H9 (cell line): ENCODE results near the gene POLR2L. TPM values are rescaled to one million over a fixed set of nuclear protein-coding genes. Genes with fewer than 3 reads are reported as not detected.

ENCODE experiments used
- DNase-seq: peaks from one replicate; pipeline ENCODE4 v3.0.0-alpha.2; 2017
- H2AFZ ChIP-seq: one replicate; pipeline ENCODE4 v1.6.1; 2013; ENCODE audit warnings: mild to moderate bottlenecking, low read length, control low read depth, moderate library complexity
- H2AK5ac ChIP-seq: 2 replicates; pipeline ENCODE4 v1.6.1; 2013; ENCODE audit warnings: low read length, control low read depth, mixed read lengths; ENCODE audit not compliant: insufficient read length
- H2BK120ac ChIP-seq: one replicate; pipeline ENCODE4 v1.6.1; 2013; ENCODE audit warnings: low read depth, mild to moderate bottlenecking, low read length, control low read depth, inconsistent platforms; ENCODE audit not compliant: poor library complexity, severe bottlenecking
- H2BK12ac ChIP-seq: 2 replicates; pipeline ENCODE4 v1.6.1; 2013; ENCODE audit warnings: low read length, control low read depth, mixed read lengths, low read depth; ENCODE audit not compliant: insufficient read length
- H2BK15ac ChIP-seq: 2 replicates; pipeline ENCODE4 v1.6.1; 2013; ENCODE audit warnings: low read depth, low read length, control low read depth
- H2BK20ac ChIP-seq: one replicate; pipeline ENCODE4 v1.6.1; 2013; ENCODE audit warnings: low read depth, mild to moderate bottlenecking, low read length, control low read depth, inconsistent platforms; ENCODE audit not compliant: poor library complexity, severe bottlenecking
- H2BK5ac ChIP-seq: 2 replicates; pipeline ENCODE4 v1.6.1; 2013; ENCODE audit warnings: low read length, control low read depth, mixed read lengths; ENCODE audit not compliant: insufficient read length
- H3K14ac ChIP-seq: 2 replicates; pipeline ENCODE4 v1.6.1; 2013; ENCODE audit warnings: low read length, control low read depth; ENCODE audit not compliant: insufficient read depth
- H3K18ac ChIP-seq: 2 replicates; pipeline ENCODE4 v1.6.1; 2013; ENCODE audit warnings: low read depth, mild to moderate bottlenecking, mixed read lengths, low read length, control low read depth; ENCODE audit not compliant: insufficient read length
- H3K23ac ChIP-seq: 2 replicates; pipeline ENCODE4 v1.6.1; 2013; ENCODE audit warnings: low read length, control low read depth, mixed read lengths, low read depth; ENCODE audit not compliant: insufficient read length
- H3K23me2 ChIP-seq: 2 replicates; pipeline ENCODE4 v1.6.1; 2013; ENCODE audit warnings: low read depth, mild to moderate bottlenecking, mixed read lengths, low read length, control low read depth; ENCODE audit not compliant: insufficient read length, poor library complexity, severe bottlenecking
- H3K27ac ChIP-seq: 2 replicates; pipeline ENCODE4 v1.5.1; 2013; ENCODE audit warnings: low read length, control low read depth, mixed read lengths, low read depth; ENCODE audit not compliant: insufficient read length
- H3K27me3 ChIP-seq: 2 replicates; pipeline ENCODE4 v1.6.1; 2013; ENCODE audit warnings: low read length, control low read depth, inconsistent platforms; ENCODE audit not compliant: insufficient read depth
- H3K4ac ChIP-seq: 2 replicates; pipeline ENCODE4 v1.6.1; 2013; ENCODE audit warnings: low read depth, mild to moderate bottlenecking, control low read depth, inconsistent platforms, low read length, moderate library complexity
- H3K4me1 ChIP-seq: 2 replicates; pipeline ENCODE4 v1.6.1; 2013; ENCODE audit warnings: low read length, control low read depth, inconsistent platforms; ENCODE audit not compliant: insufficient read depth
- H3K4me2 ChIP-seq: 2 replicates; pipeline ENCODE4 v1.6.1; 2013; ENCODE audit warnings: low read length, control low read depth, mixed read lengths; ENCODE audit not compliant: insufficient read length, insufficient read depth
- H3K56ac ChIP-seq: 2 replicates; pipeline ENCODE4 v1.6.1; 2013; ENCODE audit warnings: low read depth, mild to moderate bottlenecking, mixed read lengths, low read length, control low read depth; ENCODE audit not compliant: insufficient read length
- H3K79me1 ChIP-seq: 2 replicates; pipeline ENCODE4 v1.6.1; 2013; ENCODE audit warnings: low read depth, mild to moderate bottlenecking, moderate library complexity, low read length, control low read depth, inconsistent platforms; ENCODE audit not compliant: insufficient read depth, poor library complexity, severe bottlenecking
- H3K79me2 ChIP-seq: 2 replicates; pipeline ENCODE4 v1.6.1; 2013; ENCODE audit warnings: low read length, control low read depth, inconsistent platforms; ENCODE audit not compliant: insufficient read depth
- H3K9ac ChIP-seq: 2 replicates; pipeline ENCODE4 v1.6.1; 2013; ENCODE audit warnings: low read length, control low read depth, mixed read lengths; ENCODE audit not compliant: insufficient read length; ENCODE audit errors: extremely low read depth
- H3K9me3 ChIP-seq: one replicate; pipeline ENCODE4 v1.6.1; 2013; ENCODE audit warnings: low read depth, low read length, inconsistent platforms; ENCODE audit not compliant: control insufficient read depth
- H3T11ph ChIP-seq: one replicate; pipeline ENCODE4 v1.6.1; 2013; ENCODE audit warnings: mild to moderate bottlenecking, low read length, control low read depth, inconsistent platforms
- H4K20me1 ChIP-seq: one replicate; pipeline ENCODE4 v1.6.1; 2013; ENCODE audit not compliant: control insufficient read depth, insufficient read length, insufficient read depth
- H4K5ac ChIP-seq: 2 replicates; pipeline ENCODE4 v1.6.1; 2013; ENCODE audit warnings: low read depth, mild to moderate bottlenecking, mixed read lengths, low read length, control low read depth; ENCODE audit not compliant: insufficient read length
- H4K8ac ChIP-seq: replicated peaks from 2 replicates; pipeline ENCODE4 v1.6.1; 2013; ENCODE audit warnings: low read length, control low read depth, mixed read lengths, low read depth; ENCODE audit not compliant: insufficient read length
- H4K91ac ChIP-seq: 2 replicates; pipeline ENCODE4 v1.6.1; 2013; ENCODE audit warnings: low read depth, mild to moderate bottlenecking, moderate library complexity, mixed read lengths, low read length, control low read depth; ENCODE audit not compliant: insufficient read length
- H3K27ac Mint-ChIP-seq, 3 experiments: 2 replicates in 2 of 3; 3 replicates in 1 of 3; pipeline ENCODE4 v1.8.0; 2020 to 2021; ENCODE audit warnings: mixed read lengths in 3 of 3, mild to moderate bottlenecking in 1 of 3, moderate library complexity in 1 of 3
- H3K27me3 Mint-ChIP-seq: 2 replicates; pipeline ENCODE4 v1.8.0; 2021; ENCODE audit warnings: low read depth, mild to moderate bottlenecking, moderate library complexity, mixed read lengths
- H3K36me3 Mint-ChIP-seq, 3 experiments: 2 replicates in 2 of 3; 3 replicates in 1 of 3; pipeline ENCODE4 v1.8.0; 2020 to 2021; ENCODE audit warnings: low read depth in 3 of 3, mixed read lengths in 3 of 3; ENCODE audit not compliant: insufficient read depth in 1 of 3
- H3K4me1 Mint-ChIP-seq, 2 experiments: 2 replicates each; pipeline ENCODE4 v1.8.0; 2020; ENCODE audit warnings: mixed read lengths in 2 of 2
- H3K4me3 Mint-ChIP-seq, 2 experiments: 2 replicates in 1 of 2; 3 replicates in 1 of 2; pipeline ENCODE4 v1.8.0; 2020 to 2021; ENCODE audit warnings: mild to moderate bottlenecking in 2 of 2, mixed read lengths in 2 of 2, moderate library complexity in 1 of 2
- H3K9me3 Mint-ChIP-seq, 2 experiments: 2 replicates in 1 of 2; 3 replicates in 1 of 2; pipeline ENCODE4 v1.8.0; 2020; ENCODE audit warnings: mild to moderate bottlenecking in 2 of 2, mixed read lengths in 2 of 2, moderate library complexity in 1 of 2
- CTCF ChIP-seq: fragments of 200-600 bp; sonication (generic); conservative IDR thresholded peaks from 3 replicates; pipeline ENCODE4 v1.8.0; 2021; ENCODE audit warnings: antibody characterized with exemption, mild to moderate bottlenecking
- WGBS: extraction: QIAGEN DNeasy Blood & Tissue Kit; methylation state at CpG from one replicate; pipeline ENCODE4 v1.1.7; 2013; ENCODE audit warnings: missing lambda C conversion rate, low lambda C conversion rate, mixed read lengths; ENCODE audit not compliant: insufficient read length; ENCODE audit errors: extremely low coverage; 5-methylcytosine and 5-hydroxymethylcytosine counted together
- total RNA-seq: library from RNA; stranded (reverse); gene quantifications from 2 replicates; pipeline ENCODE4 v1.2.1, GENCODE V29; 2021

POLR2L gene
- total RNA-seq, 1 experiment from 2014 or later: 135 TPM

GRCh38 chr11:839280-839623 lies 3.1 kb downstream of the POLR2L start:
- WGBS: no CpG with 5 or more reads among the region's 5 CpGs
- Mint-ChIP-seq H3K9me3 (no peaks in the 10 kb centered on the region), H3K4me3 (no peak overlapping the region), H3K4me1 (peaks cover 11 to 27% of the 10 kb centered on the region in 2 experiments), H3K27me3 (no peaks in the 10 kb centered on the region), H3K27ac (no peak overlapping the region), H3K36me3 (peaks cover 6 to 52% (median 46%) of the 10 kb centered on the region in 3 experiments; a peak in 6 of 7 replicates)
- Histone ChIP-seq H2BK12ac (no peak overlapping the region), H4K91ac (no peak overlapping the region), H3K9me3 (no peaks in the 10 kb centered on the region), H2BK20ac (no peak overlapping the region), H4K5ac (no peak overlapping the region), H3K9ac (no peak overlapping the region), H3K4me1 (no peaks in the 10 kb centered on the region), H2AFZ (no peak overlapping the region), H3K23ac (no peak overlapping the region), H3K4ac (no peak overlapping the region), H3K14ac (no peak overlapping the region), H3K23me2 (peaks cover 6% of the 10 kb centered on the region), H3T11ph (no peak overlapping the region), H4K20me1 (no peaks in the 10 kb centered on the region), H3K79me2 (no peaks in the 10 kb centered on the region; the same call in 1 of the 2 replicates), H3K4me2 (no peak overlapping the region), H2BK5ac (no peak overlapping the region), H3K27ac (no peak overlapping the region), H2BK120ac (no peak overlapping the region), H3K56ac (no peak overlapping the region), H3K18ac (no peak overlapping the region), H4K8ac (no peak overlapping the region), H2BK15ac (no peak overlapping the region), H3K79me1 (peaks cover 2% of the 10 kb centered on the region), H2AK5ac (no peak overlapping the region), H3K27me3 (no peaks in the 10 kb centered on the region)
- TF ChIP-seq CTCF: no peak
- DNase-seq: no peak
